Caco-2 (cell line): ENCODE data around the gene OR13J1. TPM values are rescaled to one million over a fixed set of nuclear protein-coding genes. Genes with fewer than 3 reads are reported as not detected.
A peak's percentile ranks its signal among the peaks of the same experiment; 100 is the strongest.
"Not testable (repeated sequence)": the region's sequence is repeated elsewhere in the genome, so short reads cannot be mapped to it uniquely, and the experiment has no call there.

ENCODE experiments used
- BruUV-seq: library from RNA; stranded (reverse); fragments of 400-500 nt; replicated peaks from 2 replicates; lab custom pipeline; 2021; lab: Mats Ljungman, UMichigan
- CTCF ChIA-PET: fragments of 300-600 bp; sonication (Branson Sonifier 250); formaldehyde crosslinking; loops from one replicate; lab custom pipeline; 2022; ENCODE audit warnings: antibody characterized with exemption; lab: Charles Lee
- POLR2A ChIA-PET: fragments of 300-600 bp; sonication (Branson Sonifier 250); formaldehyde crosslinking; loops from one replicate; lab custom pipeline; 2022; ENCODE audit warnings: antibody characterized with exemption; lab: Charles Lee
- DNase-seq, 2 experiments: peaks; one replicate each; pipeline versions ENCODE4 v3.0.0 to v3.0.0-alpha.2; 2020 to 2022
- H3K27me3 ChIP-seq: replicated peaks from 2 replicates; pipeline ENCODE4 v1.6.0; 2011; ENCODE audit warnings: low read length; ENCODE audit not compliant: control insufficient read depth, insufficient read depth
- H3K36me3 ChIP-seq: 2 replicates; pipeline ENCODE4 v1.5.1; 2011; ENCODE audit warnings: low read length; ENCODE audit not compliant: control insufficient read depth, insufficient read depth
- H3K4me1 ChIP-seq: fragments of 250-450 bp; sonication (Bioruptor Pico); 2 replicates; pipeline ENCODE4 v1.5.1; 2020; ENCODE audit warnings: mild to moderate bottlenecking
- H3K4me3 ChIP-seq: 2 replicates; pipeline ENCODE4 v1.5.1; 2011; ENCODE audit warnings: low read depth, mild to moderate bottlenecking, control low read depth, low read length
- H3K9me3 ChIP-seq: fragments of 250-450 bp; sonication (Bioruptor Pico); 2 replicates; pipeline ENCODE4 v1.5.1; 2020; ENCODE audit warnings: mild to moderate bottlenecking, moderate library complexity
- H3K27ac Mint-ChIP-seq: one replicate; pipeline ENCODE4 v1.8.0; 2022; ENCODE audit warnings: mixed read lengths; ENCODE audit not compliant: unreplicated experiment
- H3K27me3 Mint-ChIP-seq: one replicate; pipeline ENCODE4 v1.8.0; 2022; ENCODE audit warnings: mixed read lengths; ENCODE audit not compliant: insufficient read depth, unreplicated experiment
- H3K36me3 Mint-ChIP-seq: one replicate; pipeline ENCODE4 v1.8.0; 2022; ENCODE audit warnings: mild to moderate bottlenecking, mixed read lengths; ENCODE audit not compliant: insufficient read depth, unreplicated experiment
- H3K4me1 Mint-ChIP-seq: one replicate; pipeline ENCODE4 v1.8.0; 2022; ENCODE audit warnings: low read depth, mixed read lengths; ENCODE audit not compliant: unreplicated experiment
- H3K4me3 Mint-ChIP-seq: one replicate; pipeline ENCODE4 v1.8.0; 2022; ENCODE audit warnings: mild to moderate bottlenecking, moderate library complexity, mixed read lengths; ENCODE audit not compliant: unreplicated experiment
- H3K9me3 Mint-ChIP-seq: one replicate; pipeline ENCODE4 v1.8.0; 2022; ENCODE audit warnings: mixed read lengths; ENCODE audit not compliant: unreplicated experiment
- CTCF ChIP-seq, 2 experiments: fragments of 200-600 bp in 1 of 2; IDR thresholded peaks; 1 replicate in 1 of 2; 2 replicates in 1 of 2; pipeline versions ENCODE4 v1.5.1 to v1.8.0; 2011 to 2022; ENCODE audit warnings: antibody characterized with exemption in 1 of 2, control low read depth in 1 of 2, inconsistent platforms in 1 of 2, low read depth in 1 of 2, low read length in 1 of 2, mild to moderate bottlenecking in 1 of 2, moderate library complexity in 1 of 2; ENCODE audit not compliant: insufficient read depth in 1 of 2, severe bottlenecking in 1 of 2, unreplicated experiment in 1 of 2
- intact Hi-C: fragments of 100-400 bp; cut with micrococcal nuclease; formaldehyde crosslinking; loops from one replicate; pipeline ENCODE4 v1.10.0; 2022; ENCODE audit not compliant: unreplicated experiment
- total RNA-seq: library from RNA; stranded (reverse); gene quantifications from 2 replicates; pipeline ENCODE4 v1.2.3, GENCODE V29; 2022

Gene OR13J1
- total RNA-seq, 1 experiment from 2014 or later: not detected

GRCh38 chr9:35914301-35914807, 44.2 kb upstream of the OR13J1 start:
- Mint-ChIP-seq H3K27me3 (no peaks in the 10 kb centered on the region), H3K4me1 (no peaks in the 10 kb centered on the region), H3K9me3 (no peaks in the 10 kb centered on the region), H3K4me3 (no peak overlapping the region), H3K27ac (no peak overlapping the region), H3K36me3 (no peaks in the 10 kb centered on the region)
- H3K36me3 ChIP-seq: no peaks in the 10 kb centered on the region
- ChIA-PET POLR2A (no interaction called here), CTCF (interaction anchor here (0.7 kb wide), 1 partner anchor 40 kb away, joined by 4 read pairs; no protein-coding TSS in a partner anchor)
- H3K4me1 ChIP-seq: peaks cover 2% of the 10 kb centered on the region
- DNase-seq: peak; percentile 64 to 86
- intact Hi-C loops: no loop called here
- TF ChIP-seq CTCF (IDR thresholded peaks at IDR 0.05; ENCODE audit: insufficient read depth in 1 of 2, low read depth in 1 of 2, low read length in 1 of 2, severe bottlenecking in 1 of 2, unreplicated experiment in 1 of 2): no peak
- H3K4me3 ChIP-seq: no peak overlapping the region
- H3K9me3 ChIP-seq: no peaks in the 10 kb centered on the region
- no TSS peak for BruUV-seq
- no peaks in the 10 kb centered on the region for H3K27me3 ChIP-seq

- H3K4me3 Mint-ChIP-seq, H3K27ac Mint-ChIP-seq, intact Hi-C loops, H3K4me1 Mint-ChIP-seq, H3K9me3 ChIP-seq, H3K27me3 ChIP-seq, BruUV-seq, H3K9me3 Mint-ChIP-seq, H3K27me3 Mint-ChIP-seq, H3K36me3 Mint-ChIP-seq, H3K4me1 ChIP-seq, H3K4me3 ChIP-seq, CTCF ChIA-PET, DNase-seq, POLR2A ChIA-PET, H3K36me3 ChIP-seq: not testable (repeated sequence)
These were observed 43.2 kb upstream of the OR13J1 start for GRCh38 chr9:35913429-35913828.

GRCh38 chr9:35912791-35913400, 42.7 kb upstream of the OR13J1 start:
- Mint-ChIP-seq H3K9me3 (no peaks in the 10 kb centered on the region), H3K27ac (no peak overlapping the region), H3K27me3 (no peaks in the 10 kb centered on the region), H3K4me1 (no peaks in the 10 kb centered on the region), H3K36me3 (no peaks in the 10 kb centered on the region), H3K4me3 (no peak overlapping the region)
- Histone ChIP-seq H3K36me3 (no peaks in the 10 kb centered on the region), H3K27me3 (no peaks in the 10 kb centered on the region), H3K4me3 (no peak overlapping the region), H3K4me1 (peaks cover 9% of the 10 kb centered on the region), H3K9me3 (no peaks in the 10 kb centered on the region)
- BruUV-seq: no TSS peak
- ChIA-PET POLR2A (no interaction called here), CTCF (no interaction called here)
- TF ChIP-seq CTCF (IDR thresholded peaks at IDR 0.05; ENCODE audit: insufficient read depth in 1 of 2, low read depth in 1 of 2, low read length in 1 of 2, severe bottlenecking in 1 of 2, unreplicated experiment in 1 of 2): no peak
- intact Hi-C loops: no loop called here
- DNase-seq: no peak
